Measurements from ENCODE around the gene RAB29.

The RAB29 gene

GRCh38 chr1:205812878-205813754 lies 37.8 kb upstream of the RAB29 start, which contains the start of gene SLC41A1:
Gene SLC41A1, minus strand, starts transcription at chr1:205813198. Its CDS starts 2,757 bp downstream, at chr1:205810441.
- H3K27ac ChIP-seq: peak within 1 kb of the TSS; percentile 40
- no peak for TF ChIP-seq CTCF (IDR thresholded peaks at IDR 0.05)
- no peak for TF ChIP-seq ZFX (IDR thresholded peaks at IDR 0.05; ENCODE audit: borderline replicate concordance)

- TF ChIP-seq CTCF (IDR thresholded peaks at IDR 0.05) (no peak), ZFX (IDR thresholded peaks at IDR 0.05; ENCODE audit: borderline replicate concordance) (no peak)
- 0 out of 2 replicates have a peak overlapping the region, but pooled peaks have one; percentile 40 for H3K27ac ChIP-seq
Measured at GRCh38 chr1:205812271-205812877, 37.1 kb upstream of the RAB29 start.

- TF ChIP-seq CTCF (IDR thresholded peaks at IDR 0.05): no peak
- no peak for TF ChIP-seq ZFX (IDR thresholded peaks at IDR 0.05; ENCODE audit: borderline replicate concordance)
- no peak overlapping the region for H3K27ac ChIP-seq
Measured at GRCh38 chr1:205811660-205812059, 36.4 kb upstream of the RAB29 start.

GRCh38 chr1:205810448-205811157 lies 35.3 kb upstream of the RAB29 start:
- TF ChIP-seq CTCF (IDR thresholded peaks at IDR 0.05): peak; percentile 25; the same call in 1 of the 2 replicates
- no peak for TF ChIP-seq ZFX (IDR thresholded peaks at IDR 0.05; ENCODE audit: borderline replicate concordance)
- no peak overlapping the region for H3K27ac ChIP-seq

- TF ChIP-seq ZFX (IDR thresholded peaks at IDR 0.05; ENCODE audit: borderline replicate concordance): no peak
- no peak for TF ChIP-seq CTCF (IDR thresholded peaks at IDR 0.05)
Measured at GRCh38 chr1:205809942-205810345, 34.7 kb upstream of the RAB29 start.

GRCh38 chr1:205809469-205809868 lies 34.2 kb upstream of the RAB29 start:
- no peak overlapping the region for H3K27ac ChIP-seq
- TF ChIP-seq CTCF (IDR thresholded peaks at IDR 0.05) (no peak), ZFX (IDR thresholded peaks at IDR 0.05; ENCODE audit: borderline replicate concordance) (no peak)

More at GRCh38 chr1:205809942-205810345, 34.7 kb upstream of the RAB29 start:
- H3K27ac ChIP-seq: no peak overlapping the region

All from 22Rv1 (cell line).